Measurements from ENCODE around the gene UCHL1.
"Not testable (repeated sequence)": the region's sequence is repeated elsewhere in the genome, so short reads cannot be mapped to it uniquely, and the experiment has no call there.

The UCHL1 gene

GRCh38 chr4:41236508-41236907 is 20.2 kb upstream of the UCHL1 start:
- no peak for DNase-seq (ENCODE audit: low read depth, low spot score)

GRCh38 chr4:41241919-41242318 is 14.8 kb upstream of the UCHL1 start:
- DNase-seq (ENCODE audit: low read depth, low spot score), result no peak

GRCh38 chr4:41245983-41246382 is 10.7 kb upstream of the UCHL1 start:
- no peak for DNase-seq (ENCODE audit: low read depth, low spot score)

- DNase-seq (ENCODE audit: low read depth, low spot score), result no peak
Measured at GRCh38 chr4:41256131-41256739, 493 bp upstream of the UCHL1 start.

GRCh38 chr4:41257257-41257901 is 651 bp downstream of the UCHL1 start:
- DNase-seq (ENCODE audit: low read depth, low spot score), result no peak

- DNase-seq (ENCODE audit: low read depth, low spot score), result no peak
Measured at GRCh38 chr4:41257906-41258305, 1.2 kb downstream of the UCHL1 start.

GRCh38 chr4:41258783-41259182 is 2.1 kb downstream of the UCHL1 start:
- DNase-seq (ENCODE audit: low read depth, low spot score), result no peak

GRCh38 chr4:41260116-41260733 is 3.5 kb downstream of the UCHL1 start:
- DNase-seq (ENCODE audit: low read depth, low spot score), result no peak

GRCh38 chr4:41262198-41262597 is 5.5 kb downstream of the UCHL1 start:
- no peak for DNase-seq (ENCODE audit: low read depth, low spot score)

- DNase-seq (ENCODE audit: low read depth, low spot score), result no peak
Measured at GRCh38 chr4:41264212-41264611, 7.5 kb downstream of the UCHL1 start.

GRCh38 chr4:41267997-41268396 is 11.3 kb downstream of the UCHL1 start:
- no peak for DNase-seq (ENCODE audit: low read depth, low spot score)

GRCh38 chr4:41268721-41269517 is 12.2 kb downstream of the UCHL1 start:
- no peak for DNase-seq (ENCODE audit: low read depth, low spot score)

- DNase-seq (ENCODE audit: low read depth, low spot score), result no peak
Measured at GRCh38 chr4:41269682-41270081, 13.0 kb downstream of the UCHL1 start.

- DNase-seq (ENCODE audit: low read depth, low spot score), result not testable (repeated sequence)
Measured at GRCh38 chr4:41275931-41276330, 19.2 kb downstream of the UCHL1 start.

GRCh38 chr4:41280010-41280409 is 23.3 kb downstream of the UCHL1 start:
- no peak for DNase-seq (ENCODE audit: low read depth, low spot score)

GRCh38 chr4:41281038-41281634 is 24.4 kb downstream of the UCHL1 start:
- DNase-seq (ENCODE audit: low read depth, low spot score), result no peak

GRCh38 chr4:41282366-41282765 is 25.6 kb downstream of the UCHL1 start:
- DNase-seq (ENCODE audit: low read depth, low spot score), result no peak

GRCh38 chr4:41285202-41285863 is 28.6 kb downstream of the UCHL1 start:
- no peak for DNase-seq (ENCODE audit: low read depth, low spot score)

- no peak for DNase-seq (ENCODE audit: low read depth, low spot score)
Measured at GRCh38 chr4:41285864-41286235, 29.1 kb downstream of the UCHL1 start.

GRCh38 chr4:41287005-41287404 is 30.3 kb downstream of the UCHL1 start:
- no peak for DNase-seq (ENCODE audit: low read depth, low spot score)

- DNase-seq (ENCODE audit: low read depth, low spot score), result no peak
Measured at GRCh38 chr4:41287852-41288251, 31.1 kb downstream of the UCHL1 start.

- DNase-seq (ENCODE audit: low read depth, low spot score), result no peak
Measured at GRCh38 chr4:41288254-41288653, 31.5 kb downstream of the UCHL1 start.
